NB4 (cell line): Measurements from ENCODE around the gene PLXNA2.

ENCODE experiments used
- CTCF ChIP-seq: IDR thresholded peaks from one replicate; pipeline ENCODE4 v1.5.1; 2012; ENCODE audit warnings: low read depth, low read length
- MYC ChIP-seq: IDR thresholded peaks from 2 replicates; pipeline ENCODE4 v1.6.1; 2011; ENCODE audit warnings: low read depth, low read length
- POLR2A ChIP-seq: IDR thresholded peaks from 2 replicates; pipeline ENCODE4 v1.6.1; 2011; ENCODE audit warnings: mild to moderate bottlenecking; ENCODE audit not compliant: insufficient read length; ENCODE audit errors: extremely low read depth

GRCh38 chr1:208169081-208169879, 74.9 kb downstream of the PLXNA2 start:
- no peak for TF ChIP-seq CTCF
- no peak for TF ChIP-seq POLR2A
- TF ChIP-seq MYC: no peak
